Occipital lobe (tissue), 2 donors: ENCODE results near the gene RCOR3. TPM values are rescaled to one million over a fixed set of nuclear protein-coding genes. Genes with fewer than 3 reads are reported as not detected.

Source experiments
- DNase-seq: peaks from one replicate; lab custom pipeline; 2025; lab: John Stamatoyannopoulos, UW
- total RNA-seq: library from RNA; depleted of rRNA; stranded (reverse); fragments of >200 nt; gene quantifications from one replicate; pipeline ENCODE4 v1.2.3, GENCODE V29; 2014

RCOR3 gene
- total RNA-seq, 1 donor from 2014 or later: 34.9 TPM

DNA sequence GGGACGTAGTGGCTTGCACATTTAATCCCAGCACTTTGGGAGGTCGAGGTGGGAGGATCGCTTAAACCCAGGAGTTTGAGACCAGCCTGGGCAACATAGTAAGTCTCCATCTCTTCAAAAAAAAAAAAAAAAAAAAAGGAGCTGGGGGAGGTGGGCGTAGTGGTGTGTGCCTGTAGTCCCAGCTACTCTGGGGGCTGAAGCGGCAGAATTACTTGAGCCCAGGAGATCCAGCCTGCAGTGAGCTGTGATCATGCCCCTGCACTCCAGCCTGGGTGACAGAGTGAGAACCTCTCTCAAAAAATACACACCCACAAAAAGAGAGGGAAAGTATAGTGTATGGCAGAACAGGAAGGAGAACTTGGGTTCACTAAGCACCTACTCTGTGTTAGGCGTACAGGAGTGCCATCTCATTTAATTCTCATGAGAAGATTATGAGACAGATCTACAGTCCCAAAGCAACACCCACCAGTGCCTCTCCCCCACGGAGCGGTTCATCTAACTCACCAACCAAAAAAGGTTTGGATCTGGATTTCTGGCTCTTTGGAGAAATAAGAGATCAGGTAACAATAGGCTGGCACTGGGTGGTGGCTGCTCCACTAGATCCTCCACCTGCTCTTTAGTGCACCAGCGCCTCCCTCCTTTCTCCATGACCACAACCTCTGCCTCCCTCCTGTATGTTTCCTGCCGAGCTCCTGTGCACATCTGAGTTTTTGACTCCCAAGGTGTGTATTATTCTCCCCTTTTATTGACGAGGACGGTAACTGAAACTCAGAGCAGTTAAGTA is 66.0 kb downstream of the RCOR3 start:
- DNase-seq: no peak

DNA sequence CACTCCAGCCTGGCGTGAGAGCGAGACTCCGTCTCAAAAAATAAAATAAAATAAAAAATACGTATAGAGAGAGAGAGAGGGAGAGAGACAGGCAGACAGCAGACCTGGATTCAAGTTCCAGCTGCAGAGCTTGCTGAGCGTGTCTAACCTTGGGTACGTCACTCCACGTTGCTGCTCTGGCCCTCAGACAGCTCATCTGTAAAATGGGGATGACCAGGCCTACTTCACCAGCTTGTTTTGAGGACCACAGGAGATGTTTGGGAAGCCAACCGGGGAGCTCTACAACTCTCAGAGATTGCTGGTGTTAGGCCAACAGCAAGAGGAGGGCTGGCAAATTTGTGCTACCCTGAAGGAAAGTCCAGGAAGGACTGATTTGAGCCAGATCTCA is 67.0 kb downstream of the RCOR3 start:
- no peak for DNase-seq

DNA sequence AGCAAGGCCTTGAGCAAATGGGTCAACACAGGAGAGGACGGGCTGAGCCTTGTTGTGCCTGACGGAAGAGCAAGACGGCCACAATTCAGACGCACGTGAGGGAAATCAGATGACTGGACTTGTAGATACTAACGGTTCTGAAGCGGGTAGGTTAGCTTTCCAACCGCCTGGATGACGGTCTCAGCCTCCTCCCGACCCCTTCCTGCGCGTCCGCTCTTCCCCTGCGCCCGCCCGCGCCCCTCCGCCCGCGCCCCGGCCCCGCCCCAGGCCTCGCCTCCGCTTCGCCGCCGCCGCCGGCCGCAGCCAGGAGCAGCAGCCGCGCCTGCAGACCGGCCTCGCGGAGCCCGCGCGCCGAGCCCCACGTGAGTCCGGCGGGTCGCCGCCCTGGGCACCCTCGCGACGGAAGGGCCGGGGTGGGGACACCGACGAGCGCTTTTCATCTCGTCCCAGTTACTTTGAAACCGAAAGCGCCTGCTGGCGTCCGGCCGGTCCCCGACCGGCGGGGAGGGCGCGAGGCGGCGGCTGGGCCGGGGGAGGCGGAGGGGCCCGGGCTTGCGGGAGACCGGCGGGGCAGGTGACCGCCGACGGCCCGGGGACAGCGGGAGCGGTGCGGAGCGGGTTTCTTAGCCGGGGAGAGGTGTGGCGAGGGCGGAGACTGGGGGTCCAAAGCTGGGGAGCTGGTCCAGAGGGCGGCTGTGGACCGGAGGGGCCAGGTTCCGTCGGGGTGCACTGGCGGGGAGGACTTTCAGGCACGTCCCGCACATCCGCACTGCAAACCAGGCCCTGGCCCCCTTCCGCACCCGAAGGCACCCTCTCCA is 67.6 kb downstream of the RCOR3 start, which contains the start of gene TRAF5:
TSS of gene TRAF5 (plus strand) at position 306 of the 818 bp plus-strand sequence. CDS start 26,407 bp downstream, outside the sequence.
- DNase-seq: no peak

DNA sequence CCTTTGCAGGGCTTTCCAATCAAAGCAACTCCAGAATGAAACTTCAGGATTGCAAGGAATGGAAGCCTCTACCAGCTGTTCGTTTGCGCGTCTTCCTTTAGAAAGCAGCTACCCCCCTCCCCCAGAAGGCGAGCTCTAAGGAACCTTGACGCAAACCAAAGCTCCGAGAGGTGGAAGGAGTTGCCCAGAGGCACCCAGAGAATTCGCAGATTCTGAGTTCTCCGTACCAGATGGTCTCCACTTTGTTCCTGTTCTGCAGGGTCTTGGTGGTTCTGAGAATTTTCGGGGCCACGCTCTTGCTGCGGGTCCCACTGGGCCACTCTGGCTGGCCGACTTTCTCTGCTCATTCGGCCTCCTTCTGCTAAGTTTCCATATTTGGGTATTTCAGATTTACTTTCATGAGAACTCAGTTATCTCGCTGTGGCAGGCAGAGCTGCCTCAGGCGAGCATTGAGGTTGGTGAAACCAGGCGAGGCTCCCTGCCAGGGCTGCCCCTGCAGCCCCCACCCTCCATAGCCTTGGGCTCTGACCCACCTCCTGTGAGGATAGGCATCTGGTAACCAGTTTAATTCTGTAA is 68.3 kb downstream of the RCOR3 start:
- DNase-seq: no peak

DNA sequence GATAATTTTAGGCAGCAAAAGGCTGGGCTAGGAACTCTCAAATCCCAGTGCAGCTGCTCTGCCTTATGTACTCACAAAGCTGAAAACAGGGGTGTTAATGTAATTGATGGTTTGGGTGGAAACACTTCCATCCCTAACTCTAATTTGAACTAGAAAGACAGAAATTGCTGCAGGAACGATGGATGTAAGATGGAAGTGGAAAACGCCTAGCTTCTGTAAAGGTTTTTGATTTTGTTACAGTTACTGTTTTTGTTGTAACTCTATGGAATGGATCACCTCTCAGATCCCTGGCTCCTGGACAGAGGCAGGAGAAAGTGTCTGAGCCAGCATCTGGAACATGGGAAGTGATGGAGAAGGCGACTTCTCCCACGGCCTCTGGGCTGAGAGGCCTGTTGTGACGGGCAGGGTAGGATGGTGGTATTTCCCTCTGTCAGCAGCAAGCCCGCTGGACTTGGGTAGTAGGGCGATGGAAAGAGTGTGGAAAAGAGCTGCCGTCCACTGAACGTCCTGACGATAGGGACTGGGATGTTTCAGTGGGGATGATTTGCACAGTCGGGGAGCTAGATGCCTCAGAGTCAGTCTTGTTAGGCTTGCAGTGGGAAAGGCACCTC is 69.0 kb downstream of the RCOR3 start:
- no peak for DNase-seq

DNA sequence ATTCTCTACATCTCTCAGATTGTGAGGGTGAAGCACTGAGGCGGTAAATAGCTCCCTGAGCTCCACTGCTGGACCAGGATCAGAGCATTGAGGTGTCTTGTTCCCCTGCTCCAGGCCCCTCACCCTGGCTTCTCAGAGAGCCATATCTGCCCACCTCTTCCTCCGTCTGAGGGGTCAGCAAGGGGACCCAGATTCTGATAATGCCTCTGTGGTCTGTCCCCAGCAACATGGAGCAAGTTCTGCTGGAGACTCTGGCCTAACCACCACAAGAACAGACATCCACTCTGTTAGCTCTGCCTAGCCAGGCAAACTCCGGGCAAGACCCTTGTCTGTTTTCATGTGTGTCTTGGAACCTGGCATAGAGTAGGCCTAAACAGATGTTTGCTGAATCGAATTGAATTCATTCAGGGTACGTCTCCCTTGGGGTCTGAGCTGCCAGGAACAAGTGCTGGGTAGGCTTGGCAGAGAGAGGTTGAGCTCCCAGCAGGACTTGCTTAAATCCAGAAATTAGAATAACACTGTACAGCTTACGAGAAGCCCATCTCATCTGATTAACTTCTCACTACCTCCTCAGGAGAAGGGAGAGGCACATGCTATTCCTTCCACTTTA is 69.8 kb downstream of the RCOR3 start:
- DNase-seq: no peak

DNA sequence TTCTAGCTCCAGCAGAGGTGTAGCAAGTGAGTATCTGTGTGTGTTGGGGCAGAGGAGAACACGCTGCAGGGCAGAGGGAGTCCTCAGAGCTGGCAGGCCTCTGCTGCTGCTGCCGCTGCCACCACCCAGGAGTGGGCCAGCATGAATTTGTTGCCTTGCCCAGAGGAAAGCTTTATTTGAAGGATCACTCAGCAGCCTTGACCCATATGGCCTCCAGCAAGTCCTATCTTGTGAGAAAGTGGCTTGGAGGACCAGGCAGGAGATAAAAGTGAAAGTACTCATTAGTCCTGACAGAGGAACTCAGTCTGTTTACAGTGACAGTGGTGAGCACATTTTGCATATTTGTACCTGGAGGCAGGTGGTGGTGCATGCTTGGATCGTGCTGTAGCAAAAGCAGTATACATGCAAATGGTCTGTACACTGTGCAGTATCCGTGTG is 70.6 kb downstream of the RCOR3 start:
- no peak for DNase-seq

DNA sequence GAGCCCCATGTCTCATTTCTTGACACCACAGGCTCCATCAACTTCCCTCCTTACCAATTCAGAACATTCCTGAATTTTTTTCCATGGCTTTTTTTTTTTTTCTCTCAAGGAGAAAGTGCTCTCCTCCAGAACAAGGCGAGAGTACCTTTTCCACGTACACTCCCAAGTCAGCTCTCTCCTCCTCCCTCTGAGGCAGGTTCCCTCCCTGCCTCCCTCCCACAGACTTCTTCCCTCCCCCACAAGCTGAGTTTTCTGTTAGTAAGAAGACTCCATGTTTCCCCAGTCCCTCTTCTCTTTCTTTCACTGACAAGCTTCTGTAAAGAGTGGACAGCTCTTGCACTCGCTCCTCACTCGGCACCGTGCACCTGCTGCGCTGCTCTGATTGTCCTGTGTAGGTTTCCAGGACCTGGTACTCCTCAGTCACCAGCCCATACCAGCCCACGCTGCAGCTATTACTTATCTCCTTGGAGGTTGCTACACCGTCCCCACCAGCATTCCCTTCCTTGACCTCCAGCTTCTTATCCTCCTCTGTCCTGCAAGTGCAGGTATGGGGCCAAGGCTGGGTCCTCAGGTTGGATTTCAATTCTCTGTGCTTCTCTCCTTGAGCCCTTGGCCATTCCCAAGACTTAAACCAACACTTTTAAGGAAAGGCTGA is 71.2 kb downstream of the RCOR3 start:
- DNase-seq: no peak

DNA sequence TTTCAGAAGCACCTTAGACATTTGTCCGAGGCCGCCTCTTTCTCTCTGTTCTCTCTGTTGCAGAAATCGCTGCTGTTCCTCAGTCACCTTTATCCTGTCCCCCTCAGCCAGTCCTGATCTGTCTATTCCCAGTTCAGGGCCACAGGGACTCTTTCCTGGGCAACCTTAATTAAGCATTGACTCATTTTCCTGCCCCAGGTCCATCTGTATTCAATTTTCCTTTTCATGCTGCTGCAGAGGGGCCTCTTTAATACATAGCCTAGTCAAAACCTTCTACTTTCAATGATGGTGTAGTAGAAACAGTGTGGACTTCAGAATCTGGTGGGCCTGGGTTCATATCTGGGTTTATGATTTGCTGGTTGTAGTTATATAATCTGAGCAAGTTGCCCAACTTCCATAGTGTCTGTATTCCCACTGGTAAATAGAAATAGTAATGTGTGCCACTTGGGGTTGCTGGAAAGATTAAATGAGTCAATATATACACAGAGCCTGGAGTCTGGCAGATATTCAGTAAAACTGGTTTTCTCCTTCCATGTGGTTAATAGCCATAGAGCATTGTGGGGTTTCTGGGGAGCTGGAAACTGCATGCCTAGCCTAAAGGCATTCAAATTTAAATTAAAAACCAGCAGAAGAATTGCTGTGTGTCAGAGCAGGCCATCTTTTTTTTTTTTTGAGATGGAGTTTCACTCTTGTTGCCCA is 72.0 kb downstream of the RCOR3 start:
- no peak for DNase-seq

DNA sequence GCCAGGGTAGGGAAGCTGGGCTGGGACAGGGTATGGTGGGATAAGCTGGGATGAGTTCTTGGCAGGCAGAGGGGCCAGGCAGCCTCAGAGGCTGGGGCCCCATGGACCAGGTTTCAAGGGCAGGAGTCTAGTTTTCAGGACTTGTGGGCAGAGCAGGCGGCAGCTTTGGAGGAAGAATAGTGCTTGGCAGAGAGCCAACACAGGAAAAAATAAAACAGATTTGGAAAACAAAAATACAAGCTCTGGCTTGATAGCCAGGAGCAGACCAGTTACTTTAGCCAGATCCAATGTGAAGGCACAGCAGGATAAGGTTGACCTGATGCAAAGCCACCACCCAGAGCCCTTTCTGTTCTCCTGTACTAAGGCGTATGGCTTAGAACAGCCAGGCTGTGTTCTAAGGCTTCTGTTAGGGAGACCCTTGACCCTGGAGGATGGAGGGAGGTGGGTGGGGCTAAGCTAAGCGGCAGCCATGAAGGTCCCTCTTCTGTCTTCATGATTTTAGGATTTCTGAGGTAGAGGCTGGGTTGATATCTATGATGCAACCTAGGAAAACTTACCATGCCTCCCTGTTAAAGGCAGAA is 73.0 kb downstream of the RCOR3 start:
- DNase-seq: no peak

DNA sequence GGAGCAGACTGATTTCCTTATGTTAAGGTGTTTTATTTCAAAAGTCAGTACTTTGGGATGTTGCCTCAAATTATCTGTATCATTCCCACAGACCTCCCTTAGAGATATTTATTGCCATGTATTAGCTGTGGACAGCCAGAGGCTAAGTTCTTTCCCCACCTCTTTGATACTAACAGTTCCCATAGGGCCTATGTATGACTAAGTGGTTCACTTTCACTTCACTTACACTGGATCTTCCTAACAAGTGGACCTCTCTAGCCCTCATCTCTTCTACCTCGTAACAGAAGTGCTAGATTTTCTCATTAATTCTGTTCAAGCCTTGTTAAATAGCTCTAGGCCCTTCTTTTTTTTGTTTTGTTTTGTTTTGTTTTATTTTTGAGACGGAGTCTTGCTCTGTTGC is 73.7 kb downstream of the RCOR3 start:
- DNase-seq: no peak

DNA sequence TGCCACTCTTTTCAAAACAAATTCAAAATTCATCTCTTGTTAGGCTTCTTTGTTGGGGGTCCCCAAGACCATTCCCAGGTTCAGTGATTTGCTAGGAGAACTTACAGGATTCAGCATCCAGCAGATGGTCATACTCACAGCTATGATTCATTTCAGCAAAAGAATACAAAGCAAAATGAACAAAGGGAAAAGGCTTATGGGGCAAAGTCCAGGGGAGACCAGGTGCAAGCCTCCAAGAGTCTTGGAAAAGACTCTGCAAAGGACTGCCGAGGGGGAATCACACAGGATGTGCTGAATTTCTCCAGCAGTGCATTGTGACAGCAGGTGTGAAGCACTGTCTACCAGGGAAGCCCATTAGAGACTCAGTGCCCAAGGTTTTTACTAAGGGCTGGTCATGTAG is 74.7 kb downstream of the RCOR3 start:
- DNase-seq: no peak

DNA sequence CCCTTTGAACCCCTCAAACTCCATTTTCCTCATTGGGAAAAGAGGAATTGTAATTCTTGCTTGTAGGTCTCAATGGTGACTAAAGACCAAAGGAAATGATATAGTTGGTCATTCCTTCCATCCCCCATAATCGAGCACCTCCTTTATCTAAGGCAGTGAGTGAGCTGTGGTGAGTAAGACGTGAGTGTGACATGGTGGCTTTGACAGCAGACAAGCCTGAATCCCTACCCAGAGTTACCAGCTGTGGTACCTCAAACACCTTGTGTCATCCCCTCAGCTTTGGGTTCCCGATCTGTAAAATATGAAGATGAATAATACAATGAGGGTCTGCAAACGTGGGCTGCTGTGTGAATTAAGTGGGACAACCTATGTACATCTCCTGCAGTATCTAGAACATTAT is 75.8 kb downstream of the RCOR3 start:
- no peak for DNase-seq

DNA sequence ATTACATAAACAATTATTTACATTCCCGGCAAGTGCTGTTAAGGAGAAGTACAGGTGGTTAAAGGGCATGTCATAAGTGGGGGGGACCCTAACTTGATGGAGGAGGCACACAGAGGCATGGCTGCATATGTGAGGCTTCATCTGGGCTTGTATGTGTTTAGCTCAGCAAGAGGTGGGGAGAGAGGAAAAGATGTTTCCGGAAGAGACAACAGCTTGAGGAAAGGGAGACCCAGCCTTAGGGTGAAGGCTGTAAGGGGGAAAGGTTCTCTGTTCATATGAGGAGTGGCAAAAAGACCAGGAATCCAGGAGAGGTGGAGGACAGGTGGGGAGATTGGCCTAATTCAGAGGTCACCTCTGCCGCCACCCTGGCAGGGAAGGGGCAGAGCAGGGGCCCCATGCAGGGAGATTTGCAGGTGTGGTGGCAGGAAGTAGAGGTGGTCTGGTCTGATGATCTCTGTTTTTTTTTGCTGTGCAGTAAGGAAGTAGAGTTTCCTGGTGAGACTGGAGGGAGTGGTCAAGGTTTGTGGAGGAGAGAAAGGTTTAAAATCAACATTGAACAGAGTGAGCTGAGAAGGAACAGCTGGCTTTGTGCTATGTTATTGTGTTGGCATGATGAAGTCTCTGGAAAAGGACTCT is 76.5 kb downstream of the RCOR3 start:
- DNase-seq: no peak

DNA sequence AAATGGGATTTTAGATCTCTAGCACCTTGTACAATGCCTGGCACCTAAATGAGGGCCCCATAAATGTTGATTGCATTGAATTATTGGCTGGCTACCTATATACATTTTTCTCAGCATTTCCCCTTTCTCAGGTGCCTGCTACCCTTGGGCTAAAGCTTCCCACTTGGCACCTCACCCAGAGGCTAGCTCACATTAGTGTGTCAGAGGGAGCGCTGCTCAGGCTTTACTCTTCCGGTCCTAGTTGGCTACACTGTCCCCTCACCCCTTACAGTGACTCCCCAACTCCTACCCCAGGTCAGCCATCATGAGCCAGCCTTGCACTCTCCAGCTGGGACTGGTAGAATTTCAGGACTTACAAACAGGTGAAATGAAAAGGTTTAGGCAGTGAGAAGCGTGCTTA is 77.0 kb downstream of the RCOR3 start:
- DNase-seq: no peak

DNA sequence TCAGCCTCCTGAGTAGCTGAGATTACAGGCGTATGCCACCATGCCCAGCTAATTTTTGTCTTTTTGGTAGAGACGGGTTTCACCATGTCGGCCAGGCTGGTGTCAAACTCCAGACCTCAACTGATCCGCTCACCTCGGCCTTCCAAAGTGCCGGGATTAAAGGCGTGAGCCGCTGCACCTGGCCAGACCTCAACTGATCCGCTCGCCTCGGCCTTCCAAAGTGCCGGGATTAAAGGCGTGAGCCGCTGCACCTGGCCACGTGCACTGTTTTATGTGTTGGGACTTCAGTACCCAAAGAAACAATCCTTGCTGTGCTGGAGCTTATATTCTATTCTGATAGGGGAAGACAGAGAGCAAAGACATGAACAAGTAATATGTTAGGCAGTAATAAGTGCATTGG is 77.6 kb downstream of the RCOR3 start:
- DNase-seq: no peak

DNA sequence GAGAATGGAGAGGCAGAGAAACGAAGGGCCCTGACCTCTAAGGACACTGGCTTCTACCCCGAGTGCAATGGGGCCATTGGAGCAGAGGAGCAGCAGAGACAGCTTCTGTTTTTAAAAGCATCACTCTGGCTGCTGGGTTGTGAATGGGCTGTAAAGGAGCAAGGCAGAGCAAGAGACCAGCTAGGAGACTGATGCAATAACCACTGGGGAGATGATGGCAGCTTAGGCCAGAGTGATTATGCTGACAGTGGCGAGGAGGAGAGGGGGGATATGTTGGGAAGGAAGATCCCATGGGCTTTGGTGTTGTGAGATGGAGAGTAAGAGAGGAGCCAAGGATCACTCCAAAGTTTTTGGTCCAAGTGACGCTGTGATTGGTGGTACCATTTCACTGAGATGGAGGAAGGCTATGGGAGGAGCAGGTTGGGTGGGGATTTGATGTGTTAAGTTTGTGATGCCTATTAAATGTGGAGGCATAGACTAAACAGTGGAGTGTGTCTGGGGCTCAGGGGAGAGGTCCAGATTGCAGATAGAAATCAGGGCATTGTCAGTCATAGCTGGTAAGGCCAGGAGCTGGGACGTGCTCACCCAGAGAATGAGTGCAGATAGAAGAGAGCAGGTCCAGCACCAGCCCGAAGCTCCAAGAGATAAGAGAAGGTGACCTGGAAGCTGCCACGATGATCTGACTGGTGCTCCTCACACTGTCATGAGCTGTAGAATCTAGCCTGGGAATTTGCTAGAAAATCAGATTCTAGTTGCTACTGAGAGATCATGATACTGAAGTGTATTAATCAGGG is 78.5 kb downstream of the RCOR3 start:
- no peak for DNase-seq

DNA sequence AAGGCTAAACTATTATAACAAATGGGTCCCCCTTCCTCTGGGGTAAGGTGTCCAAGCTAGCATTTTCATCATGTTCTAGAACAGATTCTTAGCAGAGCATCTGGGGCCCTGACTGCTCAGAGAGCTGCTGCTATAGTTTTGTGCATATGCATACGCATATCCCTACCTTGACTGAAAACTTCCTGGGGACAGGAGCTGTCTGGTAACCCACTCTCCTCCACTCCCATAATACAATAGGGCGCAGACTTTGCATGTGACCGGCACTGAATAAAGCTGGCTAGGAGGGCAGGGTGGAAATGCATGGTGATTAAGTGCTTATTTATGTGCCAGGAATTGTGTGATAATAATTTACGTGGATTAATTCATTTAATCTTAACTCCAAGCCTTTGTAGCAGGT is 79.1 kb downstream of the RCOR3 start:
- no peak for DNase-seq

DNA sequence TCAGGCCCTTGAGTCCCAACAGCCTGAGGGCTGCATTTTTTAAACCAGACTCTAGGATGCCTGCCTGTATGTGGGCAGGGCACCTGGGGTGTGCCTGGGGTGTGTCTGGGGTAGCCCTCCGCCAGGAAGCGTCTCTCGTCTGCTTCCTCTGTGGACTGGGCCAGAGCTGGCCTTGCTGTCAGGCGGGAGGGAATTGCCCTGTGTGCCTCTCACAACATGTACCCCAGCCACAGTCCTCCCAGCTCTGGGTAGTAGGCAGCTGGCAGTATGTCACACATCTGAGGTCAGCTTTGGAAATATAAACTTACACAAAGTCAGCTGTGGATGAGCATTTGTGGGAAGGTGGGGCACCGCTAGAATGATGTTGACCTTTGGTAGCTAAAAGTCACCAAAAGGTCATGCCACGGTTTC is 80.5 kb downstream of the RCOR3 start:
- no peak for DNase-seq
